Measurements from ENCODE around the gene CACNA1C. TPM values are rescaled to one million over a fixed set of nuclear protein-coding genes. Genes with fewer than 3 reads are reported as not detected.

The CACNA1C gene
- total RNA-seq, 1 donor from 2014 or later, result 1.3 TPM

DNA sequence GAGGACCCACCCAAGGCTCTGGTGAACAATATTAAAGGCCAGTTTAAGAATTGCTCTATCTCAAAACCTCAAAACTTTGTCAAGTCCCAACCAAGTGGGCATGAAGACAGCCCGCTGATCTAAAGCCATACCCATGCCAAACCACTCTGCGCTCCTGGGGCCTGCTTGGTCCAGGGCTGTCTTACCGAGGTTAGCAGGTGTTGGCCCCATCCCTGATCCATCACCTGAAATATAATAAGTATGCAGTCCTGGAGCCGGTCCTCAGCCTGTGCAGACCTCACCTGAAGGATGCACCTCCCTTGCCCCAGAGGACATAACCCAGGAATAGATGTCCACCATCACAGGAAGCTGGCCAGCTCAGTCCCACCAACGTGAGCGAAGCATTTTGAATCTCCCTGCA lies 543.7 kb downstream of the CACNA1C start:
- no peak for DNase-seq (ENCODE audit: low read depth)
- Histone ChIP-seq H3K27me3 (ENCODE audit: control insufficient read depth, insufficient read depth, low read length) (peaks cover 2% of the 10 kb centered on the region), H3K36me3 (ENCODE audit: control insufficient read depth, insufficient read depth, low read length) (no peaks in the 10 kb centered on the region), H3K4me3 (ENCODE audit: low read depth, low read length) (no peak overlapping the region)
- TF ChIP-seq, protein P1, sequence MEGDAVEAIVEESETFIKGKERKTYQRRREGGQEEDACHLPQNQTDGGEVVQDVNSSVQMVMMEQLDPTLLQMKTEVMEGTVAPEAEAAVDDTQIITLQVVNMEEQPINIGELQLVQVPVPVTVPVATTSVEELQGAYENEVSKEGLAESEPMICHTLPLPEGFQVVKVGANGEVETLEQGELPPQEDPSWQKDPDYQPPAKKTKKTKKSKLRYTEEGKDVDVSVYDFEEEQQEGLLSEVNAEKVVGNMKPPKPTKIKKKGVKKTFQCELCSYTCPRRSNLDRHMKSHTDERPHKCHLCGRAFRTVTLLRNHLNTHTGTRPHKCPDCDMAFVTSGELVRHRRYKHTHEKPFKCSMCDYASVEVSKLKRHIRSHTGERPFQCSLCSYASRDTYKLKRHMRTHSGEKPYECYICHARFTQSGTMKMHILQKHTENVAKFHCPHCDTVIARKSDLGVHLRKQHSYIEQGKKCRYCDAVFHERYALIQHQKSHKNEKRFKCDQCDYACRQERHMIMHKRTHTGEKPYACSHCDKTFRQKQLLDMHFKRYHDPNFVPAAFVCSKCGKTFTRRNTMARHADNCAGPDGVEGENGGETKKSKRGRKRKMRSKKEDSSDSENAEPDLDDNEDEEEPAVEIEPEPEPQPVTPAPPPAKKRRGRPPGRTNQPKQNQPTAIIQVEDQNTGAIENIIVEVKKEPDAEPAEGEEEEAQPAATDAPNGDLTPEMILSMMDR (IDR thresholded peaks at IDR 0.05; ENCODE audit: insufficient read depth, low read length, poor library complexity, severe bottlenecking), result no peak

GRCh38 chr12:2605301-2605700 lies 552.5 kb downstream of the CACNA1C start:
- H3K27me3 ChIP-seq (ENCODE audit: control insufficient read depth, insufficient read depth, low read length), result peaks cover 5% of the 10 kb centered on the region
- TF ChIP-seq, protein P1 (IDR thresholded peaks at IDR 0.05; ENCODE audit: insufficient read depth, low read length, poor library complexity, severe bottlenecking), result no peak
- no peak for DNase-seq (ENCODE audit: low read depth)
- no peaks in the 10 kb centered on the region for H3K36me3 ChIP-seq (ENCODE audit: control insufficient read depth, insufficient read depth, low read length)
- H3K4me3 ChIP-seq (ENCODE audit: low read depth, low read length), result no peak overlapping the region

- DNase-seq (ENCODE audit: low read depth), result no peak
- no peak overlapping the region for H3K4me3 ChIP-seq (ENCODE audit: low read depth, low read length)
- H3K27me3 ChIP-seq (ENCODE audit: control insufficient read depth, insufficient read depth, low read length), result peaks cover 3% of the 10 kb centered on the region
- TF ChIP-seq, protein P1 (IDR thresholded peaks at IDR 0.05; ENCODE audit: insufficient read depth, low read length, poor library complexity, severe bottlenecking), result no peak
- no peaks in the 10 kb centered on the region for H3K36me3 ChIP-seq (ENCODE audit: control insufficient read depth, insufficient read depth, low read length)
Measured at GRCh38 chr12:2606186-2606910, 553.6 kb downstream of the CACNA1C start.

DNA sequence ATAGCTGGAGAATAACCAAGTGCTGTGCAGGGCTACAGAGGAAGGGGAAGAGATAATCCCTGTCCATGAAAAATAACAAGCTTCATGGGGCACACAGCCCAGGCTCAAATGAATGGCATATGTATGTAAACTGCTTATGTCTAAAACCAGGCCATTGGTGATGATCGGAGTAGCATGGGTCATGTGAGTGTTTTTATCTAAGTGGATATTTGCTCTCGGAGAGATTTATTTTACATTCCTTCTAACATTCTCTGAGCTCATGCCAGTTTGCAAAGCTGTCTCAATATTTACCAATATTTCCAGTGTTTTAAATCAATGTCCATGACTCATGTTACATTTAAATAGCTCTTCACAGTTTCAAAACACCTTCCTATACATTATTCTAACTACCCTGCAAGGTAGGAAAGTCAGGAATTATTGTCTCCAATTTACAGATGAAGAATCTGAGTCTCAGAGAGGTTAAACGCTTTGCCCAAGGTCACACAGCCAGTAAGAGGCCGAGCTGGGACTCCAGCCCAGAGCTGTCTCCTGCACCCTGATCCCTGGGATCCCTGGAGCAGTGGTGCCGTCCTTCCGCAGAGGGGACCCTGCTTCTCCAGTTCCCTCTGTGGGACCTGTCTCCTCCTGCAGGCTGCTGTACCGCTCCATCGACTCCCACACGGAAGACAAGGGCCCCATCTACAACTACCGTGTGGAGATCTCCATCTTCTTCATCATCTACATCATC lies 555.3 kb downstream of the CACNA1C start:
- H3K36me3 ChIP-seq (ENCODE audit: control insufficient read depth, insufficient read depth, low read length), result no peaks in the 10 kb centered on the region
- TF ChIP-seq, protein P1 (IDR thresholded peaks at IDR 0.05; ENCODE audit: insufficient read depth, low read length, poor library complexity, severe bottlenecking), result no peak
- no peak for DNase-seq (ENCODE audit: low read depth)
- H3K4me3 ChIP-seq (ENCODE audit: low read depth, low read length), result no peak overlapping the region
- peaks cover 3% of the 10 kb centered on the region for H3K27me3 ChIP-seq (ENCODE audit: control insufficient read depth, insufficient read depth, low read length)

- Histone ChIP-seq H3K36me3 (ENCODE audit: control insufficient read depth, insufficient read depth, low read length) (no peaks in the 10 kb centered on the region), H3K4me3 (ENCODE audit: low read depth, low read length) (no peak overlapping the region), H3K27me3 (ENCODE audit: control insufficient read depth, insufficient read depth, low read length) (peaks cover 3% of the 10 kb centered on the region)
- TF ChIP-seq, protein P1 (IDR thresholded peaks at IDR 0.05; ENCODE audit: insufficient read depth, low read length, poor library complexity, severe bottlenecking), result no peak
- DNase-seq (ENCODE audit: low read depth), result no peak
Measured at GRCh38 chr12:2608608-2608945, 555.8 kb downstream of the CACNA1C start.

All from kidney epithelial cell (primary cell).